Measurements from ENCODE around the gene BICDL1.
A peak's percentile ranks its signal among the peaks of the same experiment; 100 is the strongest.
"Not testable (repeated sequence)": the region's sequence is repeated elsewhere in the genome, so short reads cannot be mapped to it uniquely, and the experiment has no call there.

BICDL1 gene

GRCh38 chr12:120012067-120012621, 23.1 kb downstream of the BICDL1 start:
- no peak overlapping the region for H3K4me3 ChIP-seq (ENCODE audit: low read depth, low read length)
- no peak overlapping the region for H3K9ac ChIP-seq (ENCODE audit: low read length)
- H3K27ac ChIP-seq (ENCODE audit: low read depth, low read length): no peak overlapping the region
- WGBS (ENCODE audit: extremely low coverage, insufficient coverage, insufficient read length): no CpG with 5 or more reads among the region's 10 CpGs
- no peak overlapping the region for H4K12ac ChIP-seq (ENCODE audit: low read depth, low read length)
- no peaks in the 10 kb centered on the region for H3K27me3 ChIP-seq (ENCODE audit: insufficient read depth, low read length)
- H3K79me1 ChIP-seq (ENCODE audit: low read length): no peaks in the 10 kb centered on the region
- no peak overlapping the region for H2BK5ac ChIP-seq (ENCODE audit: low read depth, low read length, poor library complexity)
- no peak overlapping the region for H3K18ac ChIP-seq (ENCODE audit: low read length)
- no peak overlapping the region for H4K8ac ChIP-seq (ENCODE audit: low read depth, low read length)
- H3K36me3 ChIP-seq (ENCODE audit: control insufficient read depth in 1 of 2, insufficient read depth in 2 of 2, low read length in 2 of 2): no peaks in the 10 kb centered on the region
- no peak overlapping the region for H2AK5ac ChIP-seq (ENCODE audit: low read length)
- H3K23ac ChIP-seq (ENCODE audit: low read length): no peak overlapping the region
- peaks cover 2 to 9% of the 10 kb centered on the region in 2 experiments for H3K4me1 ChIP-seq (ENCODE audit: control insufficient read depth in 1 of 2, insufficient read depth in 2 of 2, low read length in 2 of 2)
- H2AFZ ChIP-seq (ENCODE audit: insufficient read depth, low read length, poor library complexity): no peak overlapping the region
- peak; percentile 72 to 95 for DNase-seq
- no peak overlapping the region for H3K4ac ChIP-seq (ENCODE audit: low read depth, low read length)
- no peak overlapping the region for H2BK120ac ChIP-seq (ENCODE audit: insufficient read depth, low read length, poor library complexity)
- no peak overlapping the region for H2BK12ac ChIP-seq (ENCODE audit: low read length)
- H3K14ac ChIP-seq (ENCODE audit: low read length): no peak overlapping the region
- H3K4me2 ChIP-seq (ENCODE audit: low read length): no peak overlapping the region
- H3K79me2 ChIP-seq (ENCODE audit: control insufficient read depth, insufficient read depth, low read length, poor library complexity): no peaks in the 10 kb centered on the region
- no peak overlapping the region for H4K91ac ChIP-seq (ENCODE audit: low read depth, low read length)
- no peaks in the 10 kb centered on the region for H3K9me3 ChIP-seq (ENCODE audit: insufficient read depth, low read depth, low read length)

GRCh38 chr12:120013659-120014380, 24.8 kb downstream of the BICDL1 start:
- H4K8ac ChIP-seq (ENCODE audit: low read depth, low read length): no peak overlapping the region
- no peak overlapping the region for H2AFZ ChIP-seq (ENCODE audit: insufficient read depth, low read length, poor library complexity)
- H3K27ac ChIP-seq (ENCODE audit: low read depth, low read length): no peak overlapping the region
- peaks cover 0 to 9% of the 10 kb centered on the region in 2 experiments for H3K4me1 ChIP-seq (ENCODE audit: control insufficient read depth in 1 of 2, insufficient read depth in 2 of 2, low read length in 2 of 2)
- no peaks in the 10 kb centered on the region for H3K36me3 ChIP-seq (ENCODE audit: control insufficient read depth in 1 of 2, insufficient read depth in 2 of 2, low read length in 2 of 2)
- H3K4me2 ChIP-seq (ENCODE audit: low read length): no peak overlapping the region
- no peak overlapping the region for H3K4me3 ChIP-seq (ENCODE audit: low read depth, low read length)
- no peak overlapping the region for H3K18ac ChIP-seq (ENCODE audit: low read length)
- no peak overlapping the region for H2AK5ac ChIP-seq (ENCODE audit: low read length)
- H4K91ac ChIP-seq (ENCODE audit: low read depth, low read length): no peak overlapping the region
- no peak overlapping the region for H4K12ac ChIP-seq (ENCODE audit: low read depth, low read length)
- H3K9me3 ChIP-seq (ENCODE audit: insufficient read depth, low read depth, low read length): no peaks in the 10 kb centered on the region
- H3K23ac ChIP-seq (ENCODE audit: low read length): no peak overlapping the region
- WGBS (ENCODE audit: extremely low coverage, insufficient coverage, insufficient read length): no CpG with 5 or more reads among the region's 9 CpGs
- no peak overlapping the region for H2BK12ac ChIP-seq (ENCODE audit: low read length)
- H3K4ac ChIP-seq (ENCODE audit: low read depth, low read length): no peak overlapping the region
- no peaks in the 10 kb centered on the region for H3K27me3 ChIP-seq (ENCODE audit: insufficient read depth, low read length)
- no peak overlapping the region for H2BK5ac ChIP-seq (ENCODE audit: low read depth, low read length, poor library complexity)
- H3K79me1 ChIP-seq (ENCODE audit: low read length): no peaks in the 10 kb centered on the region
- H3K14ac ChIP-seq (ENCODE audit: low read length): no peak overlapping the region
- no peak for DNase-seq
- H3K79me2 ChIP-seq (ENCODE audit: control insufficient read depth, insufficient read depth, low read length, poor library complexity): no peaks in the 10 kb centered on the region
- no peak overlapping the region for H3K9ac ChIP-seq (ENCODE audit: low read length)
- no peak overlapping the region for H2BK120ac ChIP-seq (ENCODE audit: insufficient read depth, low read length, poor library complexity)

- H3K9ac ChIP-seq (ENCODE audit: low read length); H2BK5ac ChIP-seq (ENCODE audit: low read depth, low read length, poor library complexity); H3K18ac ChIP-seq (ENCODE audit: low read length); H2AFZ ChIP-seq (ENCODE audit: insufficient read depth, low read length, poor library complexity); H2BK120ac ChIP-seq (ENCODE audit: insufficient read depth, low read length, poor library complexity); H3K27ac ChIP-seq (ENCODE audit: low read depth, low read length); H3K4me2 ChIP-seq (ENCODE audit: low read length); H2AK5ac ChIP-seq (ENCODE audit: low read length); H4K8ac ChIP-seq (ENCODE audit: low read depth, low read length); H3K27me3 ChIP-seq (ENCODE audit: insufficient read depth, low read length); H2BK12ac ChIP-seq (ENCODE audit: low read length); H3K36me3 ChIP-seq (ENCODE audit: control insufficient read depth in 1 of 2, insufficient read depth in 2 of 2, low read length in 2 of 2); H3K4ac ChIP-seq (ENCODE audit: low read depth, low read length); H4K12ac ChIP-seq (ENCODE audit: low read depth, low read length); H3K4me1 ChIP-seq (ENCODE audit: control insufficient read depth in 1 of 2, insufficient read depth in 2 of 2, low read length in 2 of 2); DNase-seq; H3K79me1 ChIP-seq (ENCODE audit: low read length); H3K9me3 ChIP-seq (ENCODE audit: insufficient read depth, low read depth, low read length); H3K23ac ChIP-seq (ENCODE audit: low read length); H4K91ac ChIP-seq (ENCODE audit: low read depth, low read length); H3K4me3 ChIP-seq (ENCODE audit: low read depth, low read length); H3K79me2 ChIP-seq (ENCODE audit: control insufficient read depth, insufficient read depth, low read length, poor library complexity); H3K14ac ChIP-seq (ENCODE audit: low read length): not testable (repeated sequence)
- WGBS (ENCODE audit: extremely low coverage, insufficient coverage, insufficient read length): no CpG with 5 or more reads among the region's 11 CpGs
Measured at GRCh38 chr12:120014381-120014735, 25.3 kb downstream of the BICDL1 start.

GRCh38 chr12:120015313-120015712, 26.3 kb downstream of the BICDL1 start:
- no peak overlapping the region for H3K4me2 ChIP-seq (ENCODE audit: low read length)
- peaks cover 0 to 9% of the 10 kb centered on the region in 2 experiments for H3K4me1 ChIP-seq (ENCODE audit: control insufficient read depth in 1 of 2, insufficient read depth in 2 of 2, low read length in 2 of 2)
- no peak overlapping the region for H3K9ac ChIP-seq (ENCODE audit: low read length)
- WGBS (ENCODE audit: extremely low coverage, insufficient coverage, insufficient read length): no CpG with 5 or more reads among the region's 3 CpGs
- H4K8ac ChIP-seq (ENCODE audit: low read depth, low read length): no peak overlapping the region
- H3K4me3 ChIP-seq (ENCODE audit: low read depth, low read length): no peak overlapping the region
- H2BK120ac ChIP-seq (ENCODE audit: insufficient read depth, low read length, poor library complexity): no peak overlapping the region
- no peak overlapping the region for H4K91ac ChIP-seq (ENCODE audit: low read depth, low read length)
- no peak overlapping the region for H3K27ac ChIP-seq (ENCODE audit: low read depth, low read length)
- no peak for DNase-seq
- H3K36me3 ChIP-seq (ENCODE audit: control insufficient read depth in 1 of 2, insufficient read depth in 2 of 2, low read length in 2 of 2): no peaks in the 10 kb centered on the region
- no peaks in the 10 kb centered on the region for H3K79me1 ChIP-seq (ENCODE audit: low read length)
- H3K27me3 ChIP-seq (ENCODE audit: insufficient read depth, low read length): no peaks in the 10 kb centered on the region
- H3K79me2 ChIP-seq (ENCODE audit: control insufficient read depth, insufficient read depth, low read length, poor library complexity): no peaks in the 10 kb centered on the region
- H2BK12ac ChIP-seq (ENCODE audit: low read length): no peak overlapping the region
- no peak overlapping the region for H2AK5ac ChIP-seq (ENCODE audit: low read length)
- H4K12ac ChIP-seq (ENCODE audit: low read depth, low read length): no peak overlapping the region
- H3K18ac ChIP-seq (ENCODE audit: low read length): no peak overlapping the region
- H3K14ac ChIP-seq (ENCODE audit: low read length): no peak overlapping the region
- no peak overlapping the region for H3K4ac ChIP-seq (ENCODE audit: low read depth, low read length)
- H2BK5ac ChIP-seq (ENCODE audit: low read depth, low read length, poor library complexity): no peak overlapping the region
- H2AFZ ChIP-seq (ENCODE audit: insufficient read depth, low read length, poor library complexity): no peak overlapping the region
- no peaks in the 10 kb centered on the region for H3K9me3 ChIP-seq (ENCODE audit: insufficient read depth, low read depth, low read length)
- H3K23ac ChIP-seq (ENCODE audit: low read length): no peak overlapping the region

Measured in trophoblast cell (in vitro differentiated cells and primary cell).